ENCODE measurements around the gene KIAA0040.
A peak's percentile ranks its signal among the peaks of the same experiment; 100 is the strongest.

Gene KIAA0040

DNA sequence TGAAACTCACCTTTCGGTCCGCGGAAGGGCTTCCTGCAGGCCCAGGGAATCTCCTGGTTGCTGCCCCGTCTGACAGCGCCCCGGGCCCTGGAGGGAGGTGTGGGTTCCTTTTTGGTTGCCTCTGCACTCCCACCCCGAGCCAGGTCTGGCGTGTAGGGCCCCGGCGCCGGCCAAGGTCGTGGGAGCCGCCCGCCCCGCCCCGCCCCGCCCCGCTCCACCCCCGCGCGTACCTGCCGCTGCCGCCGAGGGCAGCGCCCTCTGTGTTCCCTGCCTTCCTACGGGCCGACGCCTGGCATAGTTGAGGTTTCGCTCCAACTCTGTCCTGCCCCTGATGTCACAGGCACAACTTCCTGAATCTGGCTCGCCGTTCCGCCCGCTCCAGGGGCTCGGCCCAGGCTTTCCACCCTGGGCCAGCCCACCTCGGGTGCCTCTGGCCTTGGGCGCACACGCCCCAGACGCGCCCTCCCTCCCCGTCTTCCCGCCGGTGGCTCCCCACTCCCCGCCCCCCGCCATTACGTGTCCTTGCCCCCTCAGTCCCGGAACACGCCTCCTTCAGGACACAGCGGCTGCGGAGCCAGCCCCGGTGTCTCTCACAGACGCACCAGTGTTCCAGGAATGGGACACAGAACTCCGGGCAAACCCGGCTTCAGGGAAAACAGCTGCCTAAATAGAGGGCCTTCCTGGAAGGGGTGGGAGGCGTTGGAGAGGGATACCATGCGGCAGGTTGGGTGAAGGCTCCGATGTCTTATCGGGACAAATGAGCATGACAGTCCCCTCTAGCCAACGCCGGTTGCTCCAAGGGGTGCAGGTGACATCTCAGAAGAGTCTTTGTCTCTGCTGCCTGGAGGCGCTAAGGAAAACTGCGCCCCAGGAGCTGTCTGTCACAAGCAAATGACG, at the start of gene KIAA0040:
KIAA0040 (minus strand) TSS at position 147 of the 897 bp plus-strand sequence. CDS start 31,763 bp downstream, outside the sequence.
- DNase-seq: peak; percentile 31 to 39

GRCh38 chr1:175237389-175237788, 44.8 kb upstream of the KIAA0040 start:
- no peak for DNase-seq

- no peak for DNase-seq
Observed at GRCh38 chr1:175234639-175235038, 42.1 kb upstream of the KIAA0040 start.

DNA sequence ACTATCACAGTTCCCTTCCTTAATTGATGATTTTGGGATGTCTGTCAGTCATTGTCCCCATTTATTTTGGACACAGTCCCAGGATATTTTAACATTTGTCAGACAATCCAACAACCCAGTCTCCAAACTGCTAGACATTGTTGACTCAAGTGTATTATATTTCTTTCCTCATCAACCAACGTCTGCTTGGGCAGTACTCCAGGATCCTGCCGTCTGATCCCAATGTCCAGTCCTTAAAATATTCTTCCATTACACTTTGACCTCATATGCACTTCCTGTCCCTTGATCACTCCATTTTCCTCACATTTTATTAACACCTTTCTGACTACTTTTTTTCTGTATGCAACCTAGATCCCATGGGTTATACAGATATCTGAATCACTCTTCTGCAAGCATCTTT, 39.8 kb upstream of the KIAA0040 start:
- DNase-seq: no peak

GRCh38 chr1:175225805-175226129, 33.2 kb upstream of the KIAA0040 start:
- DNase-seq: no peak

GRCh38 chr1:175222296-175222938, 29.8 kb upstream of the KIAA0040 start:
- no peak for DNase-seq

- no peak for DNase-seq
Observed at GRCh38 chr1:175221557-175222175, 29.1 kb upstream of the KIAA0040 start.

- no peak for DNase-seq
Observed at GRCh38 chr1:175220853-175221556, 28.4 kb upstream of the KIAA0040 start.

DNA sequence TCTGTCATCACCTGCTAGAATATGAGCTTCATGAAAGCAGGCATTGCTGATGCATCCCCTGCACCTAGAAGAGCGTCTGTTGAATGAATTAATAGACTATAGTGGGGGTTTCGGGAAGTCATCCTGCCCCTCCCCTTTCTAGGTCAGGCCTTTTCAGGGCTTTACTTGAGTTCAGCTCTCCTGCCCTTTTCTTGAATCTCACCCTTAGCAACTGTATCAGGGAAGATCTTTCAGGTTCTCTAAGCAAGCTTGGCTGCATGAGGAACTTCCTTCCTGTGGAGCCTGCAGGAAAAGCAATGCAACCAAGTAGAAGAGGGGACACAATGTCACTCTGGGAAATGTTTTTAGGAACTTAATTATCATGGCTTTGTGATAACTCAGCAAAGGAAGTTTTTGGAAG, 27.2 kb upstream of the KIAA0040 start:
- DNase-seq: no peak

DNA sequence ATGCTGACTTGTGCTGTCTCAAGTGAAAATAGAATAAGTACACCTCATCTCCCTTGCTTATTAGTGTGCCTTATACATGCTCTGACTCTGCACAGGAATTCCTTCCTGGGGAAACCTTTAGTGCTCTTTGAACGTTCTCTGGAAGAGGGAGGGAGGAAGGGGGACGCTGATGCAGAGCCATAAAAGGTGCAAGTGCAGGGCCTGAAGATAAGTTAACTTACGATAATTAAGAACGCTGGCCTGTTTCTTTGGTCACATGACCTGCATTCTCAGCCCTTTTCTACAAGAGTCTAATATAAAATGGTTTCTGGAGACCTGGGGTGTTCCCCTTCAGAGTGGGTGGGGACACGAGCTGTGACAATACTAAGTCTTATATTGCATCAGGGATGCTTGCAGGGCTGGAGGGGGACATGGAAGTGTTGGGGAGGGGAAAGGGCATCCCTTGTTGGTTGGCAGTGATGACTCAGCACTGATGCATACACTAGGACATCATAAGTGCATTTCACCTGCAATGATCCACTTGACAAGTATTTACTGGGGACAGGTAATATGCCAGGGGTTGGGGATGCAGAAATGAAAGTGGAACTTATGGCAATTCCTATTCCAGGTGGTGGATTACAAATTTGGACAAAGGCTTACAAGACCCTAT, 26.3 kb upstream of the KIAA0040 start:
- DNase-seq: no peak

- no peak for DNase-seq
Observed at GRCh38 chr1:175217721-175218531, 25.4 kb upstream of the KIAA0040 start.

DNA sequence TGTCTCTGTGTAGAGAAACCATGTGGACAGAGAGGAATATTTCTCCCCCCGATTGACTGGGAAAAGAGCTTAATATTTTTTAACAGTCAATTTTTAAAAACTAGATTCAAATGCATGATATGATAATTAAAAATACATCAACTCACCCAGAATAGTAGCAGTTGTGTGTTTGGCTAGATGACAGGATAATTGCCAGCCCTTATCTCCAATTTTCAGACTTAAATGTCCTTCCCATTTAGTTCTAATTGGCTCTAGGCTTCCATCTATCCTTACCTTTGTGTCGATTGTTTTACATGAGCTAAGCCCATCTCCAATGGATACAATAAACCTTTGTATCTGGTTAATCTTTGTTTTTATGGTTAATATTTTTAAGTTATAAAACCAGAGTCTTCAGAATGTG, 23.9 kb upstream of the KIAA0040 start:
- DNase-seq: no peak

- no peak for DNase-seq
Observed at GRCh38 chr1:175211656-175212055, 19.1 kb upstream of the KIAA0040 start.

DNA sequence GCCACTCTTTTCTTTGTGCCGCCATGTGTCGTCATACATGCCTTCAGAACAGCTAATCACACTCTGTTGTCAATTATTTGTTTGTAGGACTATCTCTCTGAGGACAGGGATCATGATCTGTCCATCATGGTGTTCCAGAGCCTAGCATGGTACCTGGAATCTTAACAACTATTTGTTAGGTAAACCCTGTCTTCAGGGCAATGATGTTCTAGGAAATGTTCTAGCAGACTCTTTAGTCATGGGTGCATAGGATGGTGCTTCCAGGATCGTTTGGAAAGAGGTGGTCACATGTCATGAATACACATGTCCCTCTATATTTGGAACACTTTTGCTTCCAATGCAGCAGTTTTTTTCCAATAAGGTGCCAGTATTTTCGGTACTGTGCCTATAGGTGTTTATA, 18.2 kb upstream of the KIAA0040 start:
- DNase-seq: no peak

- no peak for DNase-seq
Observed at GRCh38 chr1:175209493-175209921, 16.9 kb upstream of the KIAA0040 start.

- DNase-seq: peak in 1 of 2 donors; percentile 54
Observed at GRCh38 chr1:175208773-175209492, 16.4 kb upstream of the KIAA0040 start.

GRCh38 chr1:175207971-175208370, 15.4 kb upstream of the KIAA0040 start:
- no peak for DNase-seq

- no peak for DNase-seq
Observed at GRCh38 chr1:175206687-175207086, 14.1 kb upstream of the KIAA0040 start.

- no peak for DNase-seq
Observed at GRCh38 chr1:175204330-175204729, 11.8 kb upstream of the KIAA0040 start.

- no peak for DNase-seq
Observed at GRCh38 chr1:175203570-175204068, 11.0 kb upstream of the KIAA0040 start.

All from bone marrow (tissue), 2 donors.